K562 (cell line): Measurements from ENCODE around the gene RHBDD1. TPM values are rescaled to one million over a fixed set of nuclear protein-coding genes. Genes with fewer than 3 reads are reported as not detected.

Experiments used
- ATAC-seq: fragments of 200-7000 bp; cut with Tn5 transposase; 3 replicates; pipeline ENCODE4 v1.9.1; 2020; ENCODE audit warnings: moderate library complexity
- BruUV-seq: library from RNA; stranded (reverse); fragments of 400-500 nt; replicated peaks from 2 replicates; lab custom pipeline; 2021; lab: Mats Ljungman, UMichigan
- CTCF ChIA-PET: fragments of 300-600 bp; formaldehyde crosslinking; extraction: SDS; loops from one replicate; lab custom pipeline; 2021; ENCODE audit warnings: low intra/inter-chr PET ratio; lab: Yijun Ruan, JAX
- POLR2A ChIA-PET: fragments of 300-600, 350-650 bp; sonication (Branson Sonifier 250); formaldehyde crosslinking; extraction: SDS; loops from one replicate; lab custom pipeline; 2021; ENCODE audit warnings: antibody characterized with exemption, inconsistent platforms; lab: Yijun Ruan, JAX
- DNase-seq, 4 experiments: peaks; one replicate each; pipeline versions ENCODE4 v3.0.0 to v3.0.0-alpha.2; 2011 to 2018; ENCODE audit warnings: low spot score in 3 of 4, mixed read lengths in 3 of 4; ENCODE audit errors: extremely low read depth in 1 of 4
- FAIRE-seq: peaks from 2 replicates; lab custom pipeline; 2011; peaks lifted over from hg19 to GRCh38; lab: Jason Lieb, UNC
- H2AFZ ChIP-seq: 2 replicates; pipeline ENCODE4 v1.6.0; 2011; ENCODE audit warnings: low read depth, low read length, control low read depth, inconsistent platforms
- H3K27ac ChIP-seq: fragments of 200-600 bp; 3 replicates; pipeline ENCODE4 v1.8.0; 2011; ENCODE audit warnings: low read depth, mild to moderate bottlenecking, control low read depth, inconsistent platforms, low read length, moderate library complexity, mixed read lengths; ENCODE audit errors: extremely low read depth
- H3K27me3 ChIP-seq, 2 experiments: fragments of 300-600 bp in 1 of 2; 2 replicates in 1 of 2; 3 replicates in 1 of 2; pipeline versions ENCODE4 v1.6.0 to v1.8.0; 2011; ENCODE audit warnings: inconsistent platforms in 2 of 2, low read length in 2 of 2, mild to moderate bottlenecking in 1 of 2, mixed read lengths in 1 of 2, moderate library complexity in 1 of 2; ENCODE audit not compliant: control insufficient read depth in 2 of 2, insufficient read depth in 2 of 2
- H3K36me3 ChIP-seq: fragments of 300-600 bp; 3 replicates; pipeline ENCODE4 v1.8.0; 2011; ENCODE audit warnings: mild to moderate bottlenecking, low read length, inconsistent platforms; ENCODE audit not compliant: control insufficient read depth, insufficient read depth
- H3K4me1 ChIP-seq, 2 experiments: fragments of 200-600 bp in 1 of 2; replicated peaks in 1 of 2; 2 replicates in 1 of 2; 3 replicates in 1 of 2; pipeline versions ENCODE4 v1.5.1 to v1.8.0; 2011; ENCODE audit warnings: inconsistent platforms in 2 of 2, low read length in 2 of 2, mild to moderate bottlenecking in 1 of 2, mixed read lengths in 1 of 2, moderate library complexity in 1 of 2; ENCODE audit not compliant: control insufficient read depth in 2 of 2, insufficient read depth in 2 of 2
- H3K4me2 ChIP-seq: 2 replicates; pipeline ENCODE4 v1.6.1; 2011; ENCODE audit warnings: low read length, control low read depth, inconsistent platforms, mixed read lengths; ENCODE audit not compliant: insufficient read depth
- H3K4me3 ChIP-seq: fragments of 200-600 bp; sonication (generic), shearing (Covaris generic); 2 replicates; pipeline ENCODE4 v1.5.1; 2016; ENCODE audit warnings: control low read depth, inconsistent platforms
- H3K79me2 ChIP-seq: fragments of 200-600 bp; 3 replicates; pipeline ENCODE4 v1.8.0; 2011; ENCODE audit warnings: low read length, inconsistent platforms; ENCODE audit not compliant: control insufficient read depth, insufficient read depth
- H3K9ac ChIP-seq, 2 experiments: 2 replicates each; pipeline versions ENCODE4 v1.6.0 to v1.6.1; 2011; ENCODE audit warnings: low read depth in 2 of 2, low read length in 2 of 2, control low read depth in 1 of 2, inconsistent platforms in 1 of 2, mild to moderate bottlenecking in 1 of 2, mixed read lengths in 1 of 2; ENCODE audit not compliant: insufficient read depth in 1 of 2
- H3K9me1 ChIP-seq: one replicate; pipeline ENCODE4 v1.6.0; 2011; ENCODE audit warnings: inconsistent platforms, mild to moderate bottlenecking, low read length, moderate library complexity; ENCODE audit not compliant: control insufficient read depth, insufficient read depth
- H3K9me3 ChIP-seq: replicated peaks from 2 replicates; pipeline ENCODE4 v1.5.1; 2011; ENCODE audit warnings: low read depth, low read length, inconsistent platforms; ENCODE audit not compliant: control insufficient read depth, insufficient read depth
- H4K20me1 ChIP-seq: replicated peaks from 2 replicates; pipeline ENCODE4 v1.6.1; 2011; ENCODE audit warnings: low read length, inconsistent platforms, mixed read lengths; ENCODE audit not compliant: control insufficient read depth, insufficient read depth
- CC2D1A ChIP-seq: fragments of 450-650 bp; IDR thresholded peaks from 2 replicates; pipeline ENCODE4 v1.6.1; 2017; ENCODE audit warnings: mild to moderate bottlenecking
- DDX20 ChIP-seq: fragments of 450-650 bp; IDR thresholded peaks from 2 replicates; pipeline ENCODE4 v1.6.1; 2016; ENCODE audit warnings: missing genetic modification characterization, low read depth, mild to moderate bottlenecking, missing compliant biosample characterization, moderate library complexity
- FUS ChIP-seq: fragments of 200-400 bp; formaldehyde crosslinking; optimal IDR thresholded peaks from 2 replicates; pipeline ENCODE3; 2017; ENCODE audit warnings: low read depth, low read length
- HDAC8 ChIP-seq: fragments of 450-650 bp; IDR thresholded peaks from 2 replicates; pipeline ENCODE4 v1.6.1; 2016; ENCODE audit warnings: mild to moderate bottlenecking, missing genetic modification characterization, moderate library complexity, missing compliant biosample characterization
- HIVEP1 ChIP-seq: fragments of 250-450 bp; sonication (Bioruptor Pico); IDR thresholded peaks from 2 replicates; pipeline ENCODE4 v1.4.0; 2020; ENCODE audit warnings: mild to moderate bottlenecking
- NFYB ChIP-seq: IDR thresholded peaks from 2 replicates; pipeline ENCODE4 v1.6.1; 2011; ENCODE audit warnings: mild to moderate bottlenecking, moderate library complexity; ENCODE audit not compliant: insufficient read length; ENCODE audit errors: extremely low read depth
- POLR2A ChIP-seq: fragments of 450-650 bp; conservative IDR thresholded peaks from 2 replicates; pipeline ENCODE4 v1.6.1; 2016
- RCOR1 ChIP-seq, 2 experiments: IDR thresholded peaks; 2 replicates each; pipeline ENCODE4 v1.6.1; 2012; ENCODE audit warnings: low read depth in 2 of 2, low read length in 2 of 2, borderline replicate concordance in 1 of 2, improper control_type of control experiment in 1 of 2
- SAFB2 ChIP-seq: fragments of 200-400 bp; formaldehyde crosslinking; IDR thresholded peaks from 2 replicates; pipeline ENCODE4 v1.6.1; 2018; ENCODE audit warnings: borderline replicate concordance, low read length, low read depth, moderate library complexity; ENCODE audit not compliant: severe bottlenecking
- SETDB1 ChIP-seq: IDR thresholded peaks from one replicate; pipeline ENCODE4 v1.6.1; 2012; ENCODE audit warnings: low read length, control low read depth, inconsistent platforms
- SOX6 ChIP-seq: fragments of 450-650 bp; IDR thresholded peaks from 2 replicates; pipeline ENCODE4 v1.6.1; 2014; ENCODE audit warnings: mild to moderate bottlenecking
- ZNF561 ChIP-seq: fragments of 450-650 bp; formaldehyde crosslinking; conservative IDR thresholded peaks from 2 replicates; pipeline ENCODE4 v1.4.0; 2020; ENCODE audit warnings: mild to moderate bottlenecking, moderate library complexity
- WGBS: fragments of 100-300 bp; shearing (Covaris generic); methylation state at CpG from one replicate; pipeline ENCODE4 v1.1.6; 2016; ENCODE audit warnings: low coverage, mixed read lengths; ENCODE audit not compliant: insufficient coverage; ENCODE audit errors: missing lambda C conversion rate; 5-methylcytosine and 5-hydroxymethylcytosine counted together
- in situ Hi-C: fragments of 300-500 bp; cut with MboI; formaldehyde crosslinking; loops from 4 replicates; pipeline ENCODE4 v1.15.0; 2018; ENCODE audit warnings: inconsistent platforms, mixed read lengths
- intact Hi-C: fragments of 100-400 bp; cut with micrococcal nuclease; formaldehyde crosslinking; loops from 2 replicates; pipeline ENCODE4 v1.14.2; 2022
- polyA plus RNA-seq, 8 experiments: library from polyadenylated mRNA; depleted of rRNA in 4 of 8; stranded (reverse) in 5 of 8; unstranded in 3 of 8; fragments of >200 nt; fragmentation: Nextera tagmentation in 2 of 8; fragmentation: Illumina TruSeq in 1 of 8; extraction: Ambion mirVana in 2 of 8; extraction: Trizol in 1 of 8; gene quantifications; 2 replicates each; pipeline versions ENCODE4 v1.2.1 to v1.2.3, GENCODE V29; 2011 to 2014; ENCODE audit warnings: inconsistent platforms in 1 of 8, missing spikeins in 1 of 8
- total RNA-seq, 7 experiments: library from RNA; depleted of rRNA in 6 of 7; stranded (reverse); fragments of >200 nt in 6 of 7; fragmentation: Illumina TruSeq in 2 of 7; extraction: Trizol in 2 of 7; gene quantifications; 2 replicates each; pipeline versions ENCODE4 v1.2.1 to v1.2.3, GENCODE V29; 2011 to 2021; ENCODE audit warnings: low replicate concordance in 1 of 7
- TF ChIP-seq, protein P1 (sequence below): fragments of 450-650 bp; formaldehyde crosslinking; IDR thresholded peaks from 2 replicates; pipeline ENCODE4 v1.4.0; 2020; ENCODE audit warnings: mild to moderate bottlenecking, moderate library complexity
- TF ChIP-seq, protein P2 (sequence below): fragments of 450-650 bp; IDR thresholded peaks from 2 replicates; pipeline ENCODE4 v1.6.1; 2016; ENCODE audit warnings: antibody characterized with exemption
- TF ChIP-seq, protein P3 (sequence below): fragments of 200-400 bp; formaldehyde crosslinking; IDR thresholded peaks from 2 replicates; pipeline ENCODE4 v1.6.1; 2017; ENCODE audit warnings: mild to moderate bottlenecking, low read depth, low read length, moderate library complexity

RHBDD1 gene
- total and polyA plus RNA-seq, 9 of the 15 experiments (the other 6 are each of a cell fraction or from before 2014, with no cell fraction given), result 4.8 to 34.8 (median 15.6) TPM

- no peak for FAIRE-seq
- in situ Hi-C loops (no loop called here), intact Hi-C loops (no loop called here)
- Histone ChIP-seq H3K27ac (no peak overlapping the region), H3K79me2 (no peaks in the 10 kb centered on the region), H4K20me1 (no peaks in the 10 kb centered on the region), H3K9me3 (no peaks in the 10 kb centered on the region), H3K27me3 (no peaks in the 10 kb centered on the region), H3K9me1 (no peaks in the 10 kb centered on the region), H3K36me3 (peaks cover 34% of the 10 kb centered on the region), H3K4me1 (peaks cover 0 to 3% of the 10 kb centered on the region in 2 experiments; a peak in 2 of 5 replicates), H3K9ac (no peak overlapping the region), H3K4me2 (no peak overlapping the region), H2AFZ (no peak overlapping the region), H3K4me3 (no peak overlapping the region)
- TF ChIP-seq NFYB (no peak), RCOR1 (IDR thresholded peaks at IDR 0.05; ENCODE audit: borderline replicate concordance in 1 of 2, low read depth in 2 of 2, low read length in 2 of 2) (no peak), ZNF561 (CRISPR knock-in tag) (no peak), SOX6 (no peak), POLR2A (no peak), HDAC8 (no peak), SETDB1 (no peak), FUS (no peak), CC2D1A (no peak), HIVEP1 (CRISPR knock-in tag) (no peak), SAFB2 (no peak), DDX20 (tag) (no peak)
- TF ChIP-seq, protein P1, sequence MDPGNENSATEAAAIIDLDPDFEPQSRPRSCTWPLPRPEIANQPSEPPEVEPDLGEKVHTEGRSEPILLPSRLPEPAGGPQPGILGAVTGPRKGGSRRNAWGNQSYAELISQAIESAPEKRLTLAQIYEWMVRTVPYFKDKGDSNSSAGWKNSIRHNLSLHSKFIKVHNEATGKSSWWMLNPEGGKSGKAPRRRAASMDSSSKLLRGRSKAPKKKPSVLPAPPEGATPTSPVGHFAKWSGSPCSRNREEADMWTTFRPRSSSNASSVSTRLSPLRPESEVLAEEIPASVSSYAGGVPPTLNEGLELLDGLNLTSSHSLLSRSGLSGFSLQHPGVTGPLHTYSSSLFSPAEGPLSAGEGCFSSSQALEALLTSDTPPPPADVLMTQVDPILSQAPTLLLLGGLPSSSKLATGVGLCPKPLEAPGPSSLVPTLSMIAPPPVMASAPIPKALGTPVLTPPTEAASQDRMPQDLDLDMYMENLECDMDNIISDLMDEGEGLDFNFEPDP (CRISPR knock-in tag), result no peak
- TF ChIP-seq, protein P2, sequence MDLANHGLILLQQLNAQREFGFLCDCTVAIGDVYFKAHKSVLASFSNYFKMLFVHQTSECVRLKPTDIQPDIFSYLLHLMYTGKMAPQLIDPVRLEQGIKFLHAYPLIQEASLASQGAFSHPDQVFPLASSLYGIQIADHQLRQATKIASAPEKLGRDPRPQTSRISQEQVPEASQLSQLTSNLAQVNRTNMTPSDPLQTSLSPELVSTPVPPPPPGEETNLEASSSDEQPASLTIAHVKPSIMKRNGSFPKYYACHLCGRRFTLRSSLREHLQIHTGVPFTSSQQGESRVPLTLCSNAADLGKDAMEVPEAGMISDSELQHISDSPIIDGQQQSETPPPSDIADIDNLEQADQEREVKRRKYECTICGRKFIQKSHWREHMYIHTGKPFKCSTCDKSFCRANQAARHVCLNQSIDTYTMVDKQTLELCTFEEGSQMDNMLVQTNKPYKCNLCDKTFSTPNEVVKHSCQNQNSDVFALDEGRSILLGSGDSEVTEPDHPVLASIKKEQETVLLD, result no peak
- TF ChIP-seq, protein P3, sequence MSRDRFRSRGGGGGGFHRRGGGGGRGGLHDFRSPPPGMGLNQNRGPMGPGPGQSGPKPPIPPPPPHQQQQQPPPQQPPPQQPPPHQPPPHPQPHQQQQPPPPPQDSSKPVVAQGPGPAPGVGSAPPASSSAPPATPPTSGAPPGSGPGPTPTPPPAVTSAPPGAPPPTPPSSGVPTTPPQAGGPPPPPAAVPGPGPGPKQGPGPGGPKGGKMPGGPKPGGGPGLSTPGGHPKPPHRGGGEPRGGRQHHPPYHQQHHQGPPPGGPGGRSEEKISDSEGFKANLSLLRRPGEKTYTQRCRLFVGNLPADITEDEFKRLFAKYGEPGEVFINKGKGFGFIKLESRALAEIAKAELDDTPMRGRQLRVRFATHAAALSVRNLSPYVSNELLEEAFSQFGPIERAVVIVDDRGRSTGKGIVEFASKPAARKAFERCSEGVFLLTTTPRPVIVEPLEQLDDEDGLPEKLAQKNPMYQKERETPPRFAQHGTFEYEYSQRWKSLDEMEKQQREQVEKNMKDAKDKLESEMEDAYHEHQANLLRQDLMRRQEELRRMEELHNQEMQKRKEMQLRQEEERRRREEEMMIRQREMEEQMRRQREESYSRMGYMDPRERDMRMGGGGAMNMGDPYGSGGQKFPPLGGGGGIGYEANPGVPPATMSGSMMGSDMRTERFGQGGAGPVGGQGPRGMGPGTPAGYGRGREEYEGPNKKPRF, result no peak
- no TSS peak for BruUV-seq
- no peak for ATAC-seq
- DNase-seq, result no peak
- POLR2A ChIA-PET, result no interaction called here
- 87% methylated on average over 5 of the region's 5 CpGs for WGBS
- CTCF ChIA-PET, result no interaction called here
These were observed 33.5 kb downstream of the RHBDD1 start for GRCh38 chr2:226869371-226869770.
